NCI-H69 (cell line): ENCODE results near the gene C2CD3.
A peak's percentile ranks its signal among the peaks of the same experiment; 100 is the strongest.

Source experiments
- DNase-seq: peaks from one replicate; lab custom pipeline; 2025; lab: John Stamatoyannopoulos, UW

Gene C2CD3

GRCh38 chr11:74170694-74171629, at the start of gene C2CD3, which contains the start of gene PPME1:
Gene C2CD3, minus strand, starts transcription at chr11:74171002. Its CDS starts 210 bp downstream, at chr11:74170792.
Gene PPME1, plus strand, starts transcription at chr11:74171289. Its CDS starts 133 bp downstream, at chr11:74171422.
- DNase-seq = peak; percentile 100

- no peak for DNase-seq
Measured at GRCh38 chr11:74220376-74220775, 49.6 kb upstream of the C2CD3 start.

- no peak for DNase-seq
Measured at GRCh38 chr11:74212533-74212932, 41.7 kb upstream of the C2CD3 start.

GRCh38 chr11:74208507-74208906, 37.7 kb upstream of the C2CD3 start:
- DNase-seq = no peak

- no peak for DNase-seq
Measured at GRCh38 chr11:74206746-74207145, 35.9 kb upstream of the C2CD3 start.

GRCh38 chr11:74205181-74205580, 34.4 kb upstream of the C2CD3 start:
- no peak for DNase-seq

GRCh38 chr11:74204701-74205100, 33.9 kb upstream of the C2CD3 start:
- no peak for DNase-seq

- DNase-seq = no peak
Measured at GRCh38 chr11:74203966-74204365, 33.2 kb upstream of the C2CD3 start.

GRCh38 chr11:74196781-74197486, 26.1 kb upstream of the C2CD3 start:
- DNase-seq = no peak

- peak; percentile 64 for DNase-seq
Measured at GRCh38 chr11:74195828-74196227, 25.0 kb upstream of the C2CD3 start.

- no peak for DNase-seq
Measured at GRCh38 chr11:74185695-74186094, 14.9 kb upstream of the C2CD3 start.

- no peak for DNase-seq
Measured at GRCh38 chr11:74185285-74185684, 14.5 kb upstream of the C2CD3 start.

- DNase-seq = no peak
Measured at GRCh38 chr11:74182635-74183034, 11.8 kb upstream of the C2CD3 start.

- no peak for DNase-seq
Measured at GRCh38 chr11:74179234-74180052, 8.6 kb upstream of the C2CD3 start.

GRCh38 chr11:74175920-74176319, 5.1 kb upstream of the C2CD3 start:
- no peak for DNase-seq

GRCh38 chr11:74171997-74172396, 1.2 kb upstream of the C2CD3 start:
- DNase-seq = peak; percentile 50

GRCh38 chr11:74171630-74171968, 797 bp upstream of the C2CD3 start:
- peak; percentile 53 for DNase-seq

GRCh38 chr11:74169738-74170458, 904 bp downstream of the C2CD3 start:
- DNase-seq = peak; percentile 39

- DNase-seq = no peak
Measured at GRCh38 chr11:74168838-74169237, 2.0 kb downstream of the C2CD3 start.

GRCh38 chr11:74162681-74163467, 7.9 kb downstream of the C2CD3 start:
- peak; percentile 37 for DNase-seq

- no peak for DNase-seq
Measured at GRCh38 chr11:74159642-74160041, 11.2 kb downstream of the C2CD3 start.
